Measurements from ENCODE around the gene RPGR. TPM values are rescaled to one million over a fixed set of nuclear protein-coding genes. Genes with fewer than 3 reads are reported as not detected.

The RPGR gene
- total and polyA plus RNA-seq, 2 experiments from 2014 or later, result 7.4 to 36.3 TPM

DNA sequence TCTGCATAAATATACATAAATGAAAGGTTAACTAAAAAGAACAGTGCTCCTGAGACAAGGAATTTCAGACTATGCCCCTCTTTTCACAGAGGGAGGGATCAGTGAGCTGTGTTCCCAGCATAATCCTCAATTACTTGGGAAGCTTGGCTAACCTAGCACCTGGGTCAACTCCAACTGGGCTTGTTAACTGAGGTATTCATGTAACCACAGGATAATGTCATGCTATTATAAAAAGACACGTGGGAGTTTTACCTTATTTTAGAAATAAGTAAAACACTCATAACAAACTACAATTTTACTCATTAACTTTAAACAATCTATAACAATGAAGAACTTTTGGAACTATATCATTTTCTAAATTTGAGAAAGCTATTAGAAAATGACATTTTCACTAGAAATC, 48.6 kb downstream of the RPGR start (continued):
- no peak for TF ChIP-seq REST (IDR thresholded peaks at IDR 0.05; ENCODE audit: unreplicated experiment)
- no peak for TF ChIP-seq EZH2phosphoT487 (IDR thresholded peaks at IDR 0.05; ENCODE audit: unreplicated experiment)
- TF ChIP-seq JUNB (IDR thresholded peaks at IDR 0.05; ENCODE audit: unreplicated experiment), result no peak
- TF ChIP-seq STAT1 (IDR thresholded peaks at IDR 0.05; ENCODE audit: unreplicated experiment), result no peak

DNA sequence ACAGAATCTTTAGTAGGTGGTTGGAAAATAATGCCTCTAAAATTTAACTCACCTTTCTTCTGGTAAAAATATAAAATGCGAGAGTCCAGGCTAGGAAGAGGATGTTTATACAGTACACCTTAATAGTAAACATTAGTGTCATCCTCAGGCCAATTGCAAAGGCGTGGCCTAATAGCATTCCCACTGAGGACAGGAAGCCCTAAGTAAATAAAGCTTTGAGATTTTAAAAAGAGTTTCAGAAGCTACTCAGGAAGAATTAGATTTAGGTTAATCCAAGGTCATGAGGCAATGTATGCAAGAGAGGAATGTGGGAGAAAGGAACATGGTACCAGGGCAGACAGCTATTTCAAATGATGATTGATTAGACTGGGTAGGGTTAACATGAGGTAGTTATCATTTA, 49.5 kb downstream of the RPGR start:
- no peak overlapping the region for H2AFZ ChIP-seq
- H3K27me3 Mint-ChIP-seq (ENCODE audit: insufficient read depth, low read depth, poor library complexity), result peaks cover 2% of the 10 kb centered on the region
- no peaks in the 10 kb centered on the region for H3K36me3 ChIP-seq (ENCODE audit: insufficient read depth)
- H3K4me1 ChIP-seq (ENCODE audit: insufficient read depth), result peaks cover 8% of the 10 kb centered on the region; the same call in 1 of the 2 replicates
- no peak overlapping the region for H3K4me3 Mint-ChIP-seq
- H3K36me3 Mint-ChIP-seq (ENCODE audit: low read depth), result no peaks in the 10 kb centered on the region
- no peaks in the 10 kb centered on the region for H3K27me3 ChIP-seq (ENCODE audit: insufficient read depth)
- H4K20me1 ChIP-seq (replicated peaks; ENCODE audit: insufficient read depth), result no peaks in the 10 kb centered on the region
- TF ChIP-seq STAT1 (IDR thresholded peaks at IDR 0.05; ENCODE audit: unreplicated experiment) (no peak), ZNF114 (CRISPR knock-in tag; IDR thresholded peaks at IDR 0.05) (no peak), CREB1 (CRISPR knock-in tag; IDR thresholded peaks at IDR 0.05; ENCODE audit: low read depth) (no peak), REST (IDR thresholded peaks at IDR 0.05; ENCODE audit: unreplicated experiment) (no peak), JUNB (IDR thresholded peaks at IDR 0.05; ENCODE audit: unreplicated experiment) (no peak)
- TF ChIP-seq, protein P1, sequence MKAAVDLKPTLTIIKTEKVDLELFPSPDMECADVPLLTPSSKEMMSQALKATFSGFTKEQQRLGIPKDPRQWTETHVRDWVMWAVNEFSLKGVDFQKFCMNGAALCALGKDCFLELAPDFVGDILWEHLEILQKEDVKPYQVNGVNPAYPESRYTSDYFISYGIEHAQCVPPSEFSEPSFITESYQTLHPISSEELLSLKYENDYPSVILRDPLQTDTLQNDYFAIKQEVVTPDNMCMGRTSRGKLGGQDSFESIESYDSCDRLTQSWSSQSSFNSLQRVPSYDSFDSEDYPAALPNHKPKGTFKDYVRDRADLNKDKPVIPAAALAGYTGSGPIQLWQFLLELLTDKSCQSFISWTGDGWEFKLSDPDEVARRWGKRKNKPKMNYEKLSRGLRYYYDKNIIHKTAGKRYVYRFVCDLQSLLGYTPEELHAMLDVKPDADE (IDR thresholded peaks at IDR 0.05), result no peak
- peaks cover 10% of the 10 kb centered on the region; the same call in 2 of the 3 replicates for H3K4me1 Mint-ChIP-seq
- H3F3A ChIP-seq (replicated peaks; ENCODE audit: low read depth), result no peaks in the 10 kb centered on the region
- no peaks in the 10 kb centered on the region for H3K79me2 ChIP-seq (replicated peaks; ENCODE audit: insufficient read depth)
- H3K4me2 ChIP-seq, result no peak overlapping the region
- no peak for DNase-seq (ENCODE audit: low spot score)
- no peak overlapping the region for H3K27ac ChIP-seq (ENCODE audit: low read depth)
- no peak for ATAC-seq
- no peak overlapping the region for H3K4me3 ChIP-seq
- H3K9me2 ChIP-seq (ENCODE audit: insufficient read depth), result no peaks in the 10 kb centered on the region
- no peak overlapping the region for H3K27ac Mint-ChIP-seq
- no peaks in the 10 kb centered on the region for H3K9me3 Mint-ChIP-seq
